Cardiac muscle cell (in vitro differentiated cells and primary cell): ENCODE data around the gene RAD54L. TPM values are rescaled to one million over a fixed set of nuclear protein-coding genes. Genes with fewer than 3 reads are reported as not detected.

Experiments used
- DNase-seq, 2 donors: peaks; one replicate each; pipeline versions ENCODE4 v3.0.0 to v3.0.0-alpha.2; 2010 to 2017; ENCODE audit warnings: low read depth in 1 of 2, low spot score in 1 of 2
- H3K27ac ChIP-seq: fragments of 200-600 bp; sonication (generic); 2 replicates; pipeline ENCODE4 v1.5.1; 2016
- H3K27me3 ChIP-seq: fragments of 200-600 bp; sonication (generic); 2 replicates; pipeline ENCODE4 v1.6.0; 2016; ENCODE audit warnings: control low read depth
- H3K36me3 ChIP-seq: fragments of 200-600 bp; sonication (generic); 2 replicates; pipeline ENCODE4 v1.5.1; 2016; ENCODE audit warnings: control low read depth
- H3K4me1 ChIP-seq: fragments of 200-600 bp; sonication (generic); 2 replicates; pipeline ENCODE4 v1.8.1; 2017; ENCODE audit warnings: low read depth, mild to moderate bottlenecking, mixed run types
- H3K4me3 ChIP-seq: fragments of 200-600 bp; sonication (generic); 2 replicates; pipeline ENCODE4 v1.5.1; 2016; ENCODE audit warnings: mild to moderate bottlenecking
- H3K9me3 ChIP-seq: fragments of 200-600 bp; sonication (generic); 2 replicates; pipeline ENCODE4 v1.5.1; 2017; ENCODE audit warnings: low read depth, mild to moderate bottlenecking, control low read depth
- polyA plus RNA-seq: library from polyadenylated mRNA; unstranded; fragments of >200 nt; fragmentation: Nextera tagmentation; extraction: Ambion mirVana; gene quantifications from 2 replicates; pipeline ENCODE4 v1.2.1, GENCODE V29; 2016
- total RNA-seq: library from RNA; depleted of rRNA; stranded (reverse); fragments of >200 nt; gene quantifications from 2 replicates; pipeline ENCODE4 v1.2.3, GENCODE V29; 2016
- TF ChIP-seq, protein P1 (sequence below): IDR thresholded peaks from 2 replicates; pipeline ENCODE4 v1.5.1; 2012; ENCODE audit warnings: low read depth, mild to moderate bottlenecking, low read length

Gene RAD54L
- total and polyA plus RNA-seq, 2 experiments from 2014 or later = 2.5 to 5.9 TPM

- no peaks in the 10 kb centered on the region for H3K9me3 ChIP-seq
- TF ChIP-seq, protein P1, sequence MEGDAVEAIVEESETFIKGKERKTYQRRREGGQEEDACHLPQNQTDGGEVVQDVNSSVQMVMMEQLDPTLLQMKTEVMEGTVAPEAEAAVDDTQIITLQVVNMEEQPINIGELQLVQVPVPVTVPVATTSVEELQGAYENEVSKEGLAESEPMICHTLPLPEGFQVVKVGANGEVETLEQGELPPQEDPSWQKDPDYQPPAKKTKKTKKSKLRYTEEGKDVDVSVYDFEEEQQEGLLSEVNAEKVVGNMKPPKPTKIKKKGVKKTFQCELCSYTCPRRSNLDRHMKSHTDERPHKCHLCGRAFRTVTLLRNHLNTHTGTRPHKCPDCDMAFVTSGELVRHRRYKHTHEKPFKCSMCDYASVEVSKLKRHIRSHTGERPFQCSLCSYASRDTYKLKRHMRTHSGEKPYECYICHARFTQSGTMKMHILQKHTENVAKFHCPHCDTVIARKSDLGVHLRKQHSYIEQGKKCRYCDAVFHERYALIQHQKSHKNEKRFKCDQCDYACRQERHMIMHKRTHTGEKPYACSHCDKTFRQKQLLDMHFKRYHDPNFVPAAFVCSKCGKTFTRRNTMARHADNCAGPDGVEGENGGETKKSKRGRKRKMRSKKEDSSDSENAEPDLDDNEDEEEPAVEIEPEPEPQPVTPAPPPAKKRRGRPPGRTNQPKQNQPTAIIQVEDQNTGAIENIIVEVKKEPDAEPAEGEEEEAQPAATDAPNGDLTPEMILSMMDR = no peak
- no peaks in the 10 kb centered on the region for H3K4me1 ChIP-seq
- H3K4me3 ChIP-seq = no peak overlapping the region
- no peaks in the 10 kb centered on the region for H3K27me3 ChIP-seq
- DNase-seq = no peak
- no peak overlapping the region for H3K27ac ChIP-seq
- peaks cover 10% of the 10 kb centered on the region for H3K36me3 ChIP-seq
These were observed 14.9 kb downstream of the RAD54L start for GRCh38 chr1:46262508-46262907.

- Histone ChIP-seq H3K27me3 (no peaks in the 10 kb centered on the region), H3K36me3 (peaks cover 10% of the 10 kb centered on the region), H3K9me3 (no peaks in the 10 kb centered on the region), H3K4me3 (no peak overlapping the region), H3K27ac (no peak overlapping the region), H3K4me1 (no peaks in the 10 kb centered on the region)
- DNase-seq = no peak
- TF ChIP-seq, protein P1 = no peak
These were observed 15.6 kb downstream of the RAD54L start for GRCh38 chr1:46263146-46263545.

- H3K4me1 ChIP-seq = no peaks in the 10 kb centered on the region
These were observed 21.0 kb downstream of the RAD54L start for GRCh38 chr1:46268578-46268977.

GRCh38 chr1:46274225-46275029 is 26.9 kb downstream of the RAD54L start:
- TF ChIP-seq, protein P1 = no peak
- H3K4me1 ChIP-seq = peaks cover 8% of the 10 kb centered on the region
- no peak overlapping the region for H3K27ac ChIP-seq
- no peak for DNase-seq
- no peaks in the 10 kb centered on the region for H3K27me3 ChIP-seq
- H3K36me3 ChIP-seq = peaks cover 6% of the 10 kb centered on the region
- no peaks in the 10 kb centered on the region for H3K9me3 ChIP-seq
- no peak overlapping the region for H3K4me3 ChIP-seq

More at GRCh38 chr1:46268578-46268977, 21.0 kb downstream of the RAD54L start:
- H3K36me3 ChIP-seq = peaks cover 5% of the 10 kb centered on the region
- no peak overlapping the region for H3K4me3 ChIP-seq
- no peak for DNase-seq
- H3K27me3 ChIP-seq = no peaks in the 10 kb centered on the region
- no peaks in the 10 kb centered on the region for H3K9me3 ChIP-seq
- H3K27ac ChIP-seq = no peak overlapping the region
- TF ChIP-seq, protein P1 = no peak

DNA sequence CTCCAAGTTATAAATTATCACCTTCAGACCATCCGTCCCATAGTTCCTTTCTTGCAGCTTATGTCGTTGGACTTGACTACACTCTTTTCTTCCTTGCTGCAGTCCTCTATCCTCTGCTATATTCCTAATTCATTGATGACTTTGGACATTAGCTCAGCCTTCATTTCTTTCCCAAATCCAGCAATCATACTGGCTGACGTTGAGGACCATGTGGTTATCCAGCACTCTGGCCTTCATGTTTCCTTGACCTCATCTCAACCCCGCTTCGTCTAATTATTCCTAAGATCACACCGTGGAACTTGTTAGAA is 27.4 kb downstream of the RAD54L start:
- H3K4me1 ChIP-seq = peaks cover 8% of the 10 kb centered on the region
- TF ChIP-seq, protein P1 = no peak
- no peak overlapping the region for H3K4me3 ChIP-seq
- no peaks in the 10 kb centered on the region for H3K9me3 ChIP-seq
- no peak for DNase-seq
- peaks cover 12% of the 10 kb centered on the region for H3K36me3 ChIP-seq
- no peak overlapping the region for H3K27ac ChIP-seq
- H3K27me3 ChIP-seq = no peaks in the 10 kb centered on the region
